Nephron progenitor cell (in vitro differentiated cells): ENCODE results near the gene TOP3B.

Experiments
- DNase-seq: peaks from one replicate; pipeline ENCODE4 v3.0.0; 2021
- H3K27ac Mint-ChIP-seq: 2 replicates; pipeline ENCODE4 v1.8.0; 2021; ENCODE audit warnings: mild to moderate bottlenecking, moderate library complexity, mixed read lengths
- H3K27me3 Mint-ChIP-seq: 2 replicates; pipeline ENCODE4 v1.8.0; 2021; ENCODE audit warnings: mild to moderate bottlenecking, low read depth, mixed read lengths; ENCODE audit not compliant: poor library complexity
- H3K36me3 Mint-ChIP-seq: 2 replicates; pipeline ENCODE4 v1.8.0; 2021; ENCODE audit warnings: low read depth, mixed read lengths
- H3K4me1 Mint-ChIP-seq: 2 replicates; pipeline ENCODE4 v1.8.0; 2021; ENCODE audit warnings: mixed read lengths
- H3K4me3 Mint-ChIP-seq: 2 replicates; pipeline ENCODE4 v1.8.0; 2021; ENCODE audit warnings: mild to moderate bottlenecking, moderate library complexity, mixed read lengths
- H3K9me3 Mint-ChIP-seq: 2 replicates; pipeline ENCODE4 v1.8.0; 2021; ENCODE audit warnings: mild to moderate bottlenecking, moderate library complexity, mixed read lengths
- TF ChIP-seq, protein P1 (sequence below): fragments of 200-600 bp; sonication (generic); IDR thresholded peaks from 2 replicates; pipeline ENCODE4 v1.5.0; 2021; ENCODE audit warnings: antibody characterized with exemption

TOP3B gene

DNA sequence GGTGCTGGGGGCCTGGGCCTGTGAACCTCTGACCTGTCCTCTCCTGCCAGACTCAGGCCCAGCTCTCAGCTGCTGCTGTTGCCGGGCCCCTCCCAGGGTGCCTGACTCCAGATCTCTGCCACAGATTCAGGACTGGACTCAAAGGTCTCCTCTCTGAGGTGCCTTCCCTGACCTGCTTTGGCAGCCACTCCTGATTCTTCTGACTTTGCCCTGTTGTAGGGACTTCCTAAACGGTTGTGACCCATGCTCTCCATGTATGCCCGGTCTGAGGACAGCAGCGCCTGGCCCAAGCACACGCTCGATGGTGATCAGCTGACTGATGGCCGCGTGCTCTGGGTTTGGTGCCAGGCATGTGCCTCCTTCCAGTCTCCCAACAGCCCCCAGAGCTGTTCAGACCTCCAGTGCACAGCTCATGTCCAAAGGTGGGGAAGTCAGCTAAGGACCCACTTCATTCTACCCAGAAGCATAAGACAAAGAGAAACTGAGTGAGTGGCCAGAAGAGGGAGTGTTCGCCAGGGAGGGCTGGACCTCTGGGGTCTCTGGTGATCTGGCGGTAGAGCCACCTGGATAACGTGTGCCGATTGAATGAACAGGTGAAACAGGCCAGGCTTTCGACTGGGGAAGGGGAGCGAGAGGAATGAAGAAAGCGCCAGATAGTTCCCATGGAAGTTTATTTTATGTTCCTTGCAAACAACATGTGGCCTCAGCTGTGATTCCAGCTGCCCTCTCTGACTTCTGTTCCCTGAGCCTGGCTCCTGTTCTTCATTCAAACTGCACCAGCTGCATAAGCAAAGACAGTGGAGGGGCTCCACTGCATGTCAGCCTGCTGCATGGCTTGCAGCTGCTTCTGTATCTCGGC is 8.1 kb upstream of the TOP3B start:
- no peaks in the 10 kb centered on the region for H3K36me3 Mint-ChIP-seq
- H3K4me1 Mint-ChIP-seq: no peaks in the 10 kb centered on the region
- H3K4me3 Mint-ChIP-seq: no peak overlapping the region
- TF ChIP-seq, protein P1, sequence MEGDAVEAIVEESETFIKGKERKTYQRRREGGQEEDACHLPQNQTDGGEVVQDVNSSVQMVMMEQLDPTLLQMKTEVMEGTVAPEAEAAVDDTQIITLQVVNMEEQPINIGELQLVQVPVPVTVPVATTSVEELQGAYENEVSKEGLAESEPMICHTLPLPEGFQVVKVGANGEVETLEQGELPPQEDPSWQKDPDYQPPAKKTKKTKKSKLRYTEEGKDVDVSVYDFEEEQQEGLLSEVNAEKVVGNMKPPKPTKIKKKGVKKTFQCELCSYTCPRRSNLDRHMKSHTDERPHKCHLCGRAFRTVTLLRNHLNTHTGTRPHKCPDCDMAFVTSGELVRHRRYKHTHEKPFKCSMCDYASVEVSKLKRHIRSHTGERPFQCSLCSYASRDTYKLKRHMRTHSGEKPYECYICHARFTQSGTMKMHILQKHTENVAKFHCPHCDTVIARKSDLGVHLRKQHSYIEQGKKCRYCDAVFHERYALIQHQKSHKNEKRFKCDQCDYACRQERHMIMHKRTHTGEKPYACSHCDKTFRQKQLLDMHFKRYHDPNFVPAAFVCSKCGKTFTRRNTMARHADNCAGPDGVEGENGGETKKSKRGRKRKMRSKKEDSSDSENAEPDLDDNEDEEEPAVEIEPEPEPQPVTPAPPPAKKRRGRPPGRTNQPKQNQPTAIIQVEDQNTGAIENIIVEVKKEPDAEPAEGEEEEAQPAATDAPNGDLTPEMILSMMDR: no peak
- no peaks in the 10 kb centered on the region for H3K9me3 Mint-ChIP-seq
- peaks cover 49% of the 10 kb centered on the region for H3K27me3 Mint-ChIP-seq
- H3K27ac Mint-ChIP-seq: no peak overlapping the region
- no peak for DNase-seq

DNA sequence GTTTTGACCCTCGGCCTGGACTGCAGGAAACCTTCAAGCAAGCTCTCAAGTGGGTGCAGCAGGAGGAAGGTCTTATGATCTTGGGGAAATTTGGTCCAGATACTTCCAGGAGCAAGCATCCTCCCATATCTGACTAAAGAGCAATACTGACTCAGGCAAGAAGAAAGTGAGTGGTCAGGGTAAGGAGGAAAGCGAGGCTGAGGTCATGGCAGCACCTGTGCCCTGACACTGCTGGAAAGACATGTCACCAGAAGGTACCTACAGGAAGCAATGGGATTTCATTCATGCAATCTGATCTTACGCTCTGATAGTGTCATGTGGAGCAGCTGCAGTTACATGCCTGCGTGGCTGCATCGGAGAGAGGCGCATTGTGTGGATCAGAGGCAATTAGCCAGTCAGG is 6.5 kb upstream of the TOP3B start:
- TF ChIP-seq, protein P1: no peak
- Mint-ChIP-seq H3K27me3 (peaks cover 44% of the 10 kb centered on the region), H3K4me3 (no peak overlapping the region), H3K36me3 (no peaks in the 10 kb centered on the region), H3K9me3 (no peaks in the 10 kb centered on the region), H3K27ac (no peak overlapping the region), H3K4me1 (peaks cover 5% of the 10 kb centered on the region)
- DNase-seq: no peak

DNA sequence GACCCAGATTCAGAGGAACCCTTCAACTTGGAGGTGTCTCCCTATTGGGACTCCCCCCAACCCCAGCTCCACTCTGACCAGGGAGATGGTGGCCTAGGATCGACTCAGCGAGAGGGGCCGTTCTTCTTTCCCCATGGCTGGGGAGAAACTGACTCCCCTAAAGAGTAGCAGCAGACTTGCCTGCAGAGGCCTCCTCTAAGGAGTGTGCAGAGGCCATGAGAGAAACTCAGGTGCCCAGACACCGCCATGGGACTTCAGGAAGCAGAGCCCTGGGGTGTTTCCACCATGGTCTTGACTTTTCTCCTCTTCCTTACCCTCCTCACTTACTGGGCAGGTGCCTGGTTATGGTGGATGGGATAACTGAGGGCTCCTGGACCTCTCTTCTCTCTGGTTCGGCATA is 2.6 kb upstream of the TOP3B start:
- no peak overlapping the region for H3K27ac Mint-ChIP-seq
- no peak for DNase-seq
- H3K36me3 Mint-ChIP-seq: no peaks in the 10 kb centered on the region
- TF ChIP-seq, protein P1: no peak
- no peak overlapping the region for H3K4me3 Mint-ChIP-seq
- H3K27me3 Mint-ChIP-seq: peaks cover 34% of the 10 kb centered on the region
- no peaks in the 10 kb centered on the region for H3K9me3 Mint-ChIP-seq
- H3K4me1 Mint-ChIP-seq: peaks cover 18% of the 10 kb centered on the region

DNA sequence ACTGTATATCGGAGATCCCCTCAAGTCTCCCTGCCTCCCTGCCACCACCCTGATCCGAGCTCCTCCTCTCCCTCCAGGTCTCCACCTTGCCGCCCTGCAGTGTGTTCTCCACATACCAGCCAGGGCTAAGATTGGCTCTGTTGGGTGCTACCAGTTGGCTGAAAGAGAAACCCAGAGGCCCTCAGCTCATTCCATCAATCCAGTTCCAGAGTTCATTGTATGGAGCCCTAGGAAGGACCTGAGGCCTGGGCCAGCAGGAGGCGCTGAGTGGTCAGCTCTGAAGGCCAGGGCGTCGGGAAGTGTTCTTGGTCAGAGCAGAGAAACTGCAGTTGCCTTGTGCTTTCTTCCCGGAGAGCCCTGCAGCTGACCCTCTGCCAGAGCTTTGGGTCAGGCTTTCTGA is 2.2 kb upstream of the TOP3B start:
- DNase-seq: peak; percentile 53

DNA sequence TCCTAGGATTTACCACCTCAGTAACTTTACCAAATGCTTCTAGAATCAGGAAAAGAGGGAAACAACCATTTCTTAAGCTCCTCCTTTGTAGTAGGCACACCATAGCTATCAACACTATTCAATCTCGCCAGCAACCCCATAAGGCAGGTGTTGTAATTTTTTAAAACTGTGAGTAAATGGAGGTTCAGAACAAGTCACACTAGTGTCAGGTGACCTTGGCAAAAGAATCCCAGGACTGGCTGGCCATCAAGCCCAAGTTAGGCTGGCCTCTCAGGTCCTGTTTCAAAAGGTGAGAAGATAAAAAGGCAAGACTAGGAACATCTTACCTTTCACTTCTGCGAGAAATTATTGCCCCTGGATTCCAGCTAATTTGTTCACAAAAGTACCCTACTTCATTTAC is 713 bp downstream of the TOP3B start:
- Mint-ChIP-seq H3K27ac (peak overlapping the region; percentile 66), H3K9me3 (no peaks in the 10 kb centered on the region)

More for the DNA sequence above, 2.2 kb upstream of the TOP3B start:
- H3K4me1 Mint-ChIP-seq: peaks cover 18% of the 10 kb centered on the region
- peaks cover 33% of the 10 kb centered on the region for H3K27me3 Mint-ChIP-seq
- TF ChIP-seq, protein P1: peak; percentile 40
- no peaks in the 10 kb centered on the region for H3K36me3 Mint-ChIP-seq
- H3K9me3 Mint-ChIP-seq: no peaks in the 10 kb centered on the region
- H3K27ac Mint-ChIP-seq: no peak overlapping the region
- H3K4me3 Mint-ChIP-seq: peak overlapping the region; percentile 65

More for the DNA sequence above, 713 bp downstream of the TOP3B start:
- H3K4me3 Mint-ChIP-seq: peak overlapping the region; percentile 91
- peaks cover 18% of the 10 kb centered on the region for H3K4me1 Mint-ChIP-seq
- peaks cover 12% of the 10 kb centered on the region for H3K27me3 Mint-ChIP-seq
- peaks cover 8% of the 10 kb centered on the region for H3K36me3 Mint-ChIP-seq
- no peak for DNase-seq
- TF ChIP-seq, protein P1: no peak
